Natural killer cell treated with Interleukin-12 subunit alpha and Interleukin-12 subunit beta and Interleukin-15 and Interleukin-18, amount 100 ng/mL, for 72 hours (primary cell): ENCODE results near the gene TSPEAR. TPM values are rescaled to one million over a fixed set of nuclear protein-coding genes. Genes with fewer than 3 reads are reported as not detected.

Source experiments
- ATAC-seq, 2 donors: fragments of 150-1000 bp; cut with Tn5 transposase in 1 of 2; sonication (Bioruptor Pico), chemical (Tn5 transposase) in 1 of 2; 2 replicates each; pipeline ENCODE4 v1.10.0; 2021
- DNase-seq: peaks from one replicate; pipeline ENCODE4 v3.0.0; 2022; ENCODE audit warnings: low spot score
- H3K27ac Mint-ChIP-seq, 2 donors: 1 replicate in 1 of 2; 2 replicates in 1 of 2; pipeline ENCODE4 v1.8.0; 2022; ENCODE audit warnings: mixed read lengths in 2 of 2, mild to moderate bottlenecking in 1 of 2, moderate library complexity in 1 of 2
- H3K27me3 Mint-ChIP-seq, 2 donors: 1 replicate in 1 of 2; 2 replicates in 1 of 2; pipeline ENCODE4 v1.8.0; 2022; ENCODE audit warnings: mixed read lengths in 2 of 2
- H3K36me3 Mint-ChIP-seq: one replicate; pipeline ENCODE4 v1.8.0; 2022; ENCODE audit warnings: mixed read lengths
- H3K4me1 Mint-ChIP-seq, 2 donors: 1 replicate in 1 of 2; 2 replicates in 1 of 2; pipeline ENCODE4 v1.8.0; 2022; ENCODE audit warnings: low read depth in 2 of 2, mixed read lengths in 2 of 2, mild to moderate bottlenecking in 1 of 2
- H3K4me3 Mint-ChIP-seq: one replicate; pipeline ENCODE4 v1.8.0; 2022; ENCODE audit warnings: mixed read lengths
- H3K9me3 Mint-ChIP-seq: 2 replicates; pipeline ENCODE4 v1.8.0; 2022; ENCODE audit warnings: mixed read lengths
- total RNA-seq, 2 donors: library from RNA; stranded (reverse); gene quantifications; one replicate each; pipeline ENCODE4 v1.2.3, GENCODE V29; 2022

Gene TSPEAR
- total RNA-seq, 2 donors from 2014 or later: not detected

GRCh38 chr21:44658913-44659595, 52.3 kb downstream of the TSPEAR start:
- H3K27ac Mint-ChIP-seq: peak overlapping the region; percentile 69 to 75
- H3K36me3 Mint-ChIP-seq: peaks cover 17% of the 10 kb centered on the region
- H3K4me3 Mint-ChIP-seq: peak overlapping the region; percentile 80
- peaks cover 34 to 47% of the 10 kb centered on the region in 2 donors for H3K4me1 Mint-ChIP-seq
- H3K27me3 Mint-ChIP-seq: peaks cover 0 to 6% of the 10 kb centered on the region in 2 donors
- DNase-seq (no peak), ATAC-seq (peak; percentile 65 to 66)
- peaks cover 12% of the 10 kb centered on the region for H3K9me3 Mint-ChIP-seq

GRCh38 chr21:44658541-44658910, 52.8 kb downstream of the TSPEAR start:
- peaks cover 0 to 6% of the 10 kb centered on the region in 2 donors for H3K27me3 Mint-ChIP-seq
- ATAC-seq (no peak), DNase-seq (no peak)
- peaks cover 12% of the 10 kb centered on the region for H3K9me3 Mint-ChIP-seq
- H3K4me3 Mint-ChIP-seq: peak overlapping the region; percentile 80
- H3K4me1 Mint-ChIP-seq: peaks cover 34 to 47% of the 10 kb centered on the region in 2 donors
- H3K36me3 Mint-ChIP-seq: peaks cover 17% of the 10 kb centered on the region
- H3K27ac Mint-ChIP-seq: peak overlapping the region; percentile 69 to 75

DNA sequence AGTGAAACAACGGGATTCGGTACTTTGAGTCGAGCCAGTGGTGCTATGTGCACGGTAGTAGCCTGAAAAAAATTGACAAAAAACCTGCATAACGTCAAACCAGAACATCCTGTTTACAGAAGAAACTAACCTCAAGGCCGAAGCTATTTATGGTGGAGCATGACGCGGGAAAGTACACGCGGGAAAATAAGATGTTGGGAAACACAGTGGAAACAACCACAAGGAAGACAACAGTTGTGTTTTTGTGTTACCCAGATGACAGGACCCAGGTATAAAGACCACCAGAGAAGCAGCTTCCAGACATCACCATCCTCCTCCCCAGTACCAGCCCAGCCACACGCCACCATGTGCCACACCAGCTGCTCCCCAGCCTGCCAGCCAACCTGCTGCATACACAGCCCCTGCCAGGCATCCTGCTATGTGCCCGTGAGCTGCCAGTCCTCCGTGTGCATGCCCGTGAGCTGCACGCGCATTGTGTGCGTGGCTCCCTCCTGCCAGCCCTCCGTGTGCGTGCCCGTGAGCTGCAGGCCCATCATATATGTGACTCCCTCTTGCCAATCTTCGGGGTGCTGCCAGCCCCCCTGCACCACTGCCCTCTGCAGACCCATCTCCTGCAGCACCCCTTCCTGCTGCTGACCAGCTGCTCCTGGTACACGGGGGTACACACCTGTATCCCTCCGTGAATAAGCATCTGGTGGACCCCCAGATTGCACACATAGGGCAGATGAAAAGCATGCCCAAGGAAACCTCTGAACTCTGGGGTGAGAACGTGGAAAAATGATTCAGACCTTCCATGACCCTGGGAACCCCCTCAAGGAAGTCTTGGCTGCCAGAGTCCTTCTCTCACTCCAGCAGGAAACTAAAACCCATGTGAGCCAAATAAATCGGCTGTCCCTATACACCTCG, 53.5 kb downstream of the TSPEAR start, which contains the start of gene KRTAP12-3:
Gene KRTAP12-3, plus strand, starts transcription at position 298 of the 906 bp plus-strand sequence. Its CDS starts 48 bp downstream, at position 346.
- peaks cover 17% of the 10 kb centered on the region for H3K36me3 Mint-ChIP-seq
- ATAC-seq (peak; percentile 75 to 79), DNase-seq (no peak)
- H3K9me3 Mint-ChIP-seq: peaks cover 12% of the 10 kb centered on the region
- H3K27ac Mint-ChIP-seq: peak within 1 kb of the TSS; percentile 69 to 75
- H3K27me3 Mint-ChIP-seq: peaks cover 0 to 6% of the 10 kb centered on the region in 2 donors
- peaks cover 34 to 47% of the 10 kb centered on the region in 2 donors for H3K4me1 Mint-ChIP-seq
- H3K4me3 Mint-ChIP-seq: peak within 1 kb of the TSS; percentile 80

DNA sequence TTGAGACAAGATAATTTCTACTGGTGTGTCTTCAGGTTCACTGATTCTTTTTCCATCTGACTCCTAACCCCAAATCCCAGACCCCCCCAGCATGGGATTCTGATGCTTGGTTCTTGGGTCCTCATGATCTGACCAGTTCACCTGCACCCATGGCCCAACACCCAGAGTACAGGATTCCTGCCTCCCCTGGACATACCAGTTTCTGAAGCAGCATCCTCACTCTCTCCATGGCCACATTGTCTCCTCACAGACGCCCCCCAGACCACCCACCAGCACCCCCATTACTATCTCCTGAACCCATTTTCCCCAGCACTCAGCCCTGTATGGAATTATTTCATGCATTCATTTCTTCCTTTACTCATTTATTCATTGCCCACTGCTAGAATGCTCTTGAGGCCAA, 54.5 kb downstream of the TSPEAR start:
- H3K27me3 Mint-ChIP-seq: peaks cover 0 to 2% of the 10 kb centered on the region in 2 donors

DNA sequence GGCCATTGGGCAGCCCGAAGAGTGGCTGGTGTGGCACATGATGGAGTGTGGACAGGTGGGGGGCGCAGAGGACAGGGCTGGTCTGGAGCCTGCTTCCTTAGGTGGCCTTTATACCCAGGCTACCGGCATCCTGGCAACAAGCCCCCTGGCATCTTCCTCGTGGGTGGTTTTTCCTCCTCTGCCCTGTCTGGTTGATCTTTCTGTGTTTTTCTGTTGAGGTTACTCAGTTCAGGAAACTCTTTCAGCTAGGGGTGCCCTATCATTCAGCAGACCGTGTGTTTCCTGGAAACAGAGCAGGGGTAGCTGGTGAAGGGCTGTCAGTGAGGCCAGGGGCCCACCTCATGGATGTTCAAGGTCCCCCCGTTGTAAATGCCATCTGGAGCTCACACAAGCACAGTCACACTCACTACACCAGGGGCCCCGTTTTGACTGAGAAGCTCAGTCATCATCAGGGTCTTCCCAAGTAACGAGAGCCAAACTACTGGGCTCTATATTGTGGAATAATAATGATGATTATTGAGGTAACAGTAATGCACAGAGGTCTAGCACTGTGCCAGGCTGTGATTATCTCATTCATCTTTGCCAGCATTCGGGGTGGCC, 56.7 kb downstream of the TSPEAR start, which contains the start of gene KRTAP12-4:
Gene KRTAP12-4, minus strand, starts transcription at position 84 of the 600 bp plus-strand sequence. Its CDS starts 45 bp downstream, at position 39.
- Mint-ChIP-seq H3K4me1 (peaks cover 31 to 42% of the 10 kb centered on the region in 2 donors), H3K27ac (no peak within 1 kb of the TSS), H3K4me3 (no peak within 1 kb of the TSS), H3K36me3 (peaks cover 17% of the 10 kb centered on the region), H3K27me3 (no peaks in the 10 kb centered on the region), H3K9me3 (peaks cover 12% of the 10 kb centered on the region)
- no peak for DNase-seq
- no peak for ATAC-seq

More for the DNA sequence above, 54.5 kb downstream of the TSPEAR start:
- ATAC-seq (no peak), DNase-seq (no peak)
- Mint-ChIP-seq H3K9me3 (peaks cover 12% of the 10 kb centered on the region), H3K4me1 (peaks cover 34 to 47% of the 10 kb centered on the region in 2 donors), H3K27ac (peak overlapping the region; percentile 69 to 75), H3K36me3 (peaks cover 17% of the 10 kb centered on the region), H3K4me3 (peak overlapping the region; percentile 80)

DNA sequence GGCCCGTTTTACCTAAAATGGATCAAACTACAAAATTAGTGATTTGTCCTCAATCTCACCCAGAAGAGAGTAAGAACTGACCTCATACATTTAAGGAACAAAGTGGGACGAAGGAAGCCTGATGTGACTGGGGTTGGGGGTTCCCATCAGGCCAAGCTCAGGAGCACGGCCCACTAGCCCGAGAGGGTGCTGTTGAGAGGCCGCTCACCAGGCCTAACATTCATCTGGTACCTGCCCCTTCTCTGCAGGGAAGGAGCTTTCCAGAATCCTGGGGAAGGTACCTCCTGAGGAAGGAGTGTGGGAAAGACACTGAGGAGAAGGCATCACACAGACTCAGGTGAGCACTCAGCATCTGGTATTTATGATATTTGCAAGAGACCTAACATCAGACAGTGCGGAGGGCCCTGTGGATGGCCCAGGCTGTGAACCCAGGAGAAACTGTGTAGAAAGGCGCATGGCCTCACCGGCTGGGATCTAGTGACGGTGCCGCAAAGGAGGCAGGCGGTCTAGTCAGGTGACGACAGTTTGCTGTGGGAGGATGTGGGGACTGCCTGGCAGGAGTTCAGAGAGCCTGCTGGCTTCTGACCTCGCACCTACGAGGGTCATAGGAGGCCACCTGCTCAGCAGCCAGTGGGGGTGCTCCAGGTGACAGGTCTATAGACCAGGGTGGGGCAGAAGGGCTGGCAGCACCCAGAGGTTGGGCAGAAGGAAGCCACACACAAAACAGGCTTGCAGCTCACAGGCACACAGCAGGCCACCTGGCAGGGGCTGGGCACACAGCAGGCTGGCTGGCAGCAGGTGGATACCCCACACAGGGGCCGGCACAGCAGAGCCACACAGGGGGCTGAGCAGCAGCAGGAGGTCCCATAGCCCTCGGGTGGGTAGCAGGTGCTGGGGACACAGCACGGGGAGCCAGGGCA, 57.5 kb downstream of the TSPEAR start:
- no peak overlapping the region for H3K4me3 Mint-ChIP-seq
- DNase-seq (no peak), ATAC-seq (no peak)
- no peaks in the 10 kb centered on the region for H3K27me3 Mint-ChIP-seq
- H3K36me3 Mint-ChIP-seq: peaks cover 17% of the 10 kb centered on the region
- peaks cover 12% of the 10 kb centered on the region for H3K9me3 Mint-ChIP-seq
- H3K4me1 Mint-ChIP-seq: peaks cover 23 to 34% of the 10 kb centered on the region in 2 donors
- no peak overlapping the region for H3K27ac Mint-ChIP-seq

DNA sequence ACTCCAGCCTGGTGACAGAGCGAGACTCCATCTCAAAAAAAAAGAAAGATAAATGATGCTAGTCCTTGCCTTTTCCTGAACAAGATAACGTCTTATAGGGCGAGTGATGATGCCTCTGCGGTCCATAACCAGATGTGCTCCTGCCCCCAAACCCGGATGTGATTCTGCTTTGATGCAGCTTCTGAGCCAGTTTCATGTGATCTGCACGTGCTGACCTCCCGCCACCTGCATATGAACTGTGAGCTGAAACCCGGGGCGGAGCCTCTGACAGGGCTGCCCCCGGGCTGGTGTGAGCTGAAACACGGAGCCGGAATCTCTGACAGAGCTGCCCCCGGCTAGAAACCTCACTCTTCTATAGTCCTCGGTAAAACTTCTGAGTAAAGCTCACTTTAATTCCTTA, 58.2 kb downstream of the TSPEAR start:
- Mint-ChIP-seq H3K4me1 (peaks cover 15 to 26% of the 10 kb centered on the region in 2 donors), H3K9me3 (peaks cover 12% of the 10 kb centered on the region), H3K27me3 (no peaks in the 10 kb centered on the region), H3K4me3 (no peak overlapping the region), H3K27ac (no peak overlapping the region), H3K36me3 (peaks cover 17% of the 10 kb centered on the region)
- no peak for ATAC-seq
- no peak for DNase-seq

DNA sequence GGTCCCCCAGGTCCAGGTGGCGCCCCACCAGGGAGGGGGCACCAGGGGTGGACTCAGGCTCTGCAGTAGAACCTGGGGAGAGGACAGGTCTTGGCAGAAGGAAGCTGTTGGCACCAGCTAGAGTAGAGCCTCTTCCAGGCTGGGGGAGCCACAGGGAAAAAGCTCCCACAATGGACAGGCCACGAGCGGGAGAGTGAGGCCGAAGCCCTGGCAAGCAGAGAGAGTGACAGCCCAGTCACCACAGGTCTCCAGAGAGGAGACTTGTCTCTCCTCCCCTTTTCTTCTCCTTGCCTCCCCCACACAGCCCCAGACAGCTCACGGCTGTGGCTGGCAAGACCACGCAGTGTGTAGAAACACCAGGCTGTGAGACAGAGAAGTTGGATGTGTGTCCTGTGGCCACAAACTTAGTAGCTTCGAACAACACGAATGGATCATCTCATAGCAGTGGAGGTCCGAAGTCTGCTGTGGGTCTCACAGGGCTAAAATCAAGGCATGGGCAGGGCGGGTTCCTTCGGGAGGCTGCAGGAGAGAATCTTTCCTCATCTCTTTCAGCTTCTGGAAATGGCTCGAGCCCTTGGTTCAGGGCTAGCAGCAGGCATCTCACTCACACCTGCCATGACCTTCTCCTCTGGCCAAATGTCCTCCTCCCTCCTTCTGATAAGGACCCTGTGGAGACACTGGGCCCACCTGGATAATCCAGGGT, 60.2 kb downstream of the TSPEAR start:
- no peak for ATAC-seq
- no peak for DNase-seq
- Mint-ChIP-seq H3K27ac (no peak overlapping the region), H3K4me3 (no peak overlapping the region), H3K4me1 (peaks cover 0 to 10% of the 10 kb centered on the region in 2 donors), H3K9me3 (peaks cover 1% of the 10 kb centered on the region), H3K36me3 (peaks cover 3% of the 10 kb centered on the region), H3K27me3 (no peaks in the 10 kb centered on the region)

DNA sequence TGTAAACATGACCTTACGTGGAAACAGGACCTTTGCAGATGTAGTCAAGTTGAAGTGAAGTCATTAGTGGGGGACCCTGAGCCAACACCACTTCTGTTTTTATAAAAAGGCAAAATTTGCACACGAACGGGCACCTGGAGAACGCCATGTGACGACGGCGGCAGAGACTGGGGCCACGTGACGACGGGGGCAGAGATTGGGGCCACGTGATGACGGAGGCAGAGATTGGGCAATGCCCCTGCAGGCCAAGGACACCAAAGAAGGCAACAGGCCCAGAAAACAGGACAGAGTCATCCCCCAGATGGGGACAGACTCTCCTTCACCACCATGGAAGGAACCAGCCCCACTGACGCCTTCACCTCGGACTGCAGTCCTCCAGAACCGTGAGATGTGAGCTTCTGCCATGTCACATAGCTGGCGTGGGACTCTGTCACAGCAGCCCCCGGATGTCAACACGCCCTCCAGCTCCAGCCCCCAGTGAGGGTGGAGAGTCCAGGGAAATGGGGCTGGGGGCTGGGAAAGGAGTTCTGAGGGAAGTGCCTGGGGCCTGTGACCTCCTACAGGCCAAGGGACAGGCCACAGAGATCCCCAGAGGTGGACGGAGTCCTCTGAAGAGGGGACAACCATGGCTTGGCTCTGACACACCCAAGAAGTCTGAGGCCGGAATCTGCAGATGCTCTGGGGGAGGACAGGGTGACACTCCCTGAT, 61.0 kb downstream of the TSPEAR start:
- no peaks in the 10 kb centered on the region for H3K27me3 Mint-ChIP-seq
- ATAC-seq (no peak), DNase-seq (no peak)
- peaks cover 0 to 9% of the 10 kb centered on the region in 2 donors for H3K4me1 Mint-ChIP-seq
- no peak overlapping the region for H3K27ac Mint-ChIP-seq
- no peaks in the 10 kb centered on the region for H3K9me3 Mint-ChIP-seq
- no peak overlapping the region for H3K4me3 Mint-ChIP-seq
- H3K36me3 Mint-ChIP-seq: no peaks in the 10 kb centered on the region

- Mint-ChIP-seq H3K27ac (no peak overlapping the region), H3K4me3 (no peak overlapping the region), H3K4me1 (peaks cover 0 to 7% of the 10 kb centered on the region in 2 donors), H3K9me3 (peaks cover 3% of the 10 kb centered on the region), H3K36me3 (peaks cover 5% of the 10 kb centered on the region), H3K27me3 (no peaks in the 10 kb centered on the region)
- ATAC-seq: no peak
- DNase-seq: no peak
Measured at GRCh38 chr21:44649521-44650100, 61.8 kb downstream of the TSPEAR start.

DNA sequence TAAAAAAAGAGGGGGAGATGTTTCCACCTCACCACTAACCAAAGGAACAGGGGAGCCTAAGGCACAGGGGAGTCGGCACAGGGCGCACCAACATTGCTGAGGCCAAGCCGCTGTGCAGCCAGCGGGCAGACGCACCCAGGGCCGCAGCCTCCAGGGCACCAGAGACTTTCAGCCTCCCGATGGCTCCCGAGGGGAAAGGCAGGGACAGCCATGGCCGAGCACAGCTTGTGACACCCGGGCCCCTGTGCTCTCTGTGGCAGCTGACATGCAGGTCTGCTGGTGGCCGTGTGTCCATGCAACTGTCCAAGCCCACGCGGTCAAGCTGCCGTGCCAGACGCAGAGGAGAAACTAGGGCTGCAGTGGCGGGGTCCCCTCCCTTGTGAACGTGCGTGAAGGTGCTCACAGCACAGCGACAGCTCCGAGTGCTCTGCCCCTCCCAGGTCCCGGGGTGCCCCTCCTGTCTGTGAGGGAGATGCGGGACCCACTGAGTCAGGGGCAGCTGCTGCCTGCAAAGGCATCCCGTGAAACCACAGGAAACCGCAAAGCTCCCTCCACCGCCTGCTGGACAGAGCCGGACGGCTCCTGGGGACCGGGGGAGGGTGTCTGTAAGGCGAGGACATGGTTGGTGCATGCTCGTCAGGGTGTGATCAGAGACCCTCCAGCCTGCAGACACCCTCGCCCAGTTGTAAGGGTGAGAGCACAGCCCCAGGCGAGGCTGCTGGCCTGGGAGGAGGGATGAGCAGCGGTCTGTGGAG, 62.6 kb downstream of the TSPEAR start:
- Mint-ChIP-seq H3K36me3 (peaks cover 11% of the 10 kb centered on the region), H3K27ac (no peak overlapping the region), H3K4me3 (no peak overlapping the region), H3K4me1 (peaks cover 0 to 4% of the 10 kb centered on the region in 2 donors), H3K9me3 (peaks cover 6% of the 10 kb centered on the region), H3K27me3 (no peaks in the 10 kb centered on the region)
- ATAC-seq (no peak), DNase-seq (no peak)
